A673 (cell line): ENCODE results near the gene ZNF460.

Source experiments
- CTCF ChIP-seq: fragments of 300-800, 200-600 bp; sonication (generic); conservative IDR thresholded peaks from 2 replicates; pipeline ENCODE4 v1.5.1; 2017; ENCODE audit warnings: low read depth, mild to moderate bottlenecking, antibody characterized with exemption, low read length, moderate library complexity, mixed read lengths
- EZH2 ChIP-seq: fragments of 200-600 bp; sonication (generic); IDR thresholded peaks from 2 replicates; pipeline ENCODE4 v1.6.1; 2017; ENCODE audit warnings: borderline replicate concordance, low read depth, mild to moderate bottlenecking, mixed read lengths, antibody characterized with exemption, low read length; ENCODE audit not compliant: poor library complexity, severe bottlenecking

GRCh38 chr19:57324992-57325391 lies 44.7 kb downstream of the ZNF460 start:
- TF ChIP-seq CTCF (no peak), EZH2 (no peak)
